ENCODE measurements around the gene TIMP2. TPM values are rescaled to one million over a fixed set of nuclear protein-coding genes. Genes with fewer than 3 reads are reported as not detected.
"Not testable (repeated sequence)": the region's sequence is repeated elsewhere in the genome, so short reads cannot be mapped to it uniquely, and the experiment has no call there.

The TIMP2 gene
- total and polyA plus RNA-seq, 2 donors from 2014 or later, result 72.1 to 172 TPM

GRCh38 chr17:78963378-78963777 is 38.2 kb upstream of the TIMP2 start:
- no peak overlapping the region for H3K9ac ChIP-seq (ENCODE audit: low read length in 3 of 3)
- FAIRE-seq (no peak), DNase-seq (peak in 1 of 5 donors; percentile 27)
- H3K9me3 ChIP-seq (ENCODE audit: control insufficient read depth in 2 of 3, insufficient read depth in 1 of 3, low read length in 3 of 3), result no peaks in the 10 kb centered on the region
- H3K4me1 ChIP-seq (ENCODE audit: control insufficient read depth in 2 of 3, insufficient read depth in 2 of 3, low read depth in 1 of 3, low read length in 3 of 3), result peaks cover 0 to 3% (median 0%) of the 10 kb centered on the region in 3 donors
- H3K36me3 ChIP-seq (ENCODE audit: control insufficient read depth in 2 of 3, insufficient read depth in 3 of 3, low read length in 3 of 3), result no peaks in the 10 kb centered on the region
- intact Hi-C loops (cut with DNase I), result no loop called here
- H3K27ac ChIP-seq (ENCODE audit: low read depth in 2 of 2, low read length in 2 of 2), result no peak overlapping the region
- TF ChIP-seq CTCF (IDR thresholded peaks at IDR 0.05; ENCODE audit: borderline replicate concordance, extremely low read depth, insufficient read depth), result no peak
- no peaks in the 10 kb centered on the region for H3K27me3 ChIP-seq (ENCODE audit: control insufficient read depth, insufficient read depth, low read length)
- no peak overlapping the region for H3K4me3 ChIP-seq (ENCODE audit: low read length in 3 of 3)

- H3K9me3 ChIP-seq (ENCODE audit: control insufficient read depth in 2 of 3, insufficient read depth in 1 of 3, low read length in 3 of 3); intact Hi-C loops (cut with DNase I); H3K9ac ChIP-seq (ENCODE audit: low read length in 3 of 3); FAIRE-seq; H3K27ac ChIP-seq (ENCODE audit: low read depth in 2 of 2, low read length in 2 of 2); H3K27me3 ChIP-seq (ENCODE audit: control insufficient read depth, insufficient read depth, low read length); H3K4me3 ChIP-seq (ENCODE audit: low read length in 3 of 3); DNase-seq; H3K4me1 ChIP-seq (ENCODE audit: control insufficient read depth in 2 of 3, insufficient read depth in 2 of 3, low read depth in 1 of 3, low read length in 3 of 3); H3K36me3 ChIP-seq (ENCODE audit: control insufficient read depth in 2 of 3, insufficient read depth in 3 of 3, low read length in 3 of 3): not testable (repeated sequence)
Measured at GRCh38 chr17:78962984-78963348, 37.8 kb upstream of the TIMP2 start.

- no peak for FAIRE-seq
- H3K9ac ChIP-seq (ENCODE audit: low read length in 3 of 3), result no peak overlapping the region
Measured at GRCh38 chr17:78962345-78962983, 37.3 kb upstream of the TIMP2 start.

GRCh38 chr17:78961571-78961970 is 36.4 kb upstream of the TIMP2 start:
- H3K9ac ChIP-seq (ENCODE audit: low read length in 3 of 3), result no peak overlapping the region
- DNase-seq, result no peak
- no peak for TF ChIP-seq CTCF (IDR thresholded peaks at IDR 0.05; ENCODE audit: borderline replicate concordance, extremely low read depth, insufficient read depth)
- no peaks in the 10 kb centered on the region for H3K27me3 ChIP-seq (ENCODE audit: control insufficient read depth, insufficient read depth, low read length)
- no peaks in the 10 kb centered on the region for H3K36me3 ChIP-seq (ENCODE audit: control insufficient read depth in 2 of 3, insufficient read depth in 3 of 3, low read length in 3 of 3)
- H3K27ac ChIP-seq (ENCODE audit: low read depth in 2 of 2, low read length in 2 of 2), result no peak overlapping the region
- intact Hi-C loops (cut with DNase I), result no loop called here
- H3K9me3 ChIP-seq (ENCODE audit: control insufficient read depth in 2 of 3, insufficient read depth in 1 of 3, low read length in 3 of 3), result no peaks in the 10 kb centered on the region
- H3K4me3 ChIP-seq (ENCODE audit: low read length in 3 of 3), result no peak overlapping the region
- FAIRE-seq, result no peak
- H3K4me1 ChIP-seq (ENCODE audit: control insufficient read depth in 2 of 3, insufficient read depth in 2 of 3, low read depth in 1 of 3, low read length in 3 of 3), result peaks cover 0 to 3% (median 0%) of the 10 kb centered on the region in 3 donors

More at GRCh38 chr17:78962345-78962983, 37.3 kb upstream of the TIMP2 start:
- Histone ChIP-seq H3K4me1 (ENCODE audit: control insufficient read depth in 2 of 3, insufficient read depth in 2 of 3, low read depth in 1 of 3, low read length in 3 of 3) (peaks cover 0 to 3% (median 0%) of the 10 kb centered on the region in 3 donors), H3K4me3 (ENCODE audit: low read length in 3 of 3) (no peak overlapping the region), H3K27ac (ENCODE audit: low read depth in 2 of 2, low read length in 2 of 2) (no peak overlapping the region), H3K36me3 (ENCODE audit: control insufficient read depth in 2 of 3, insufficient read depth in 3 of 3, low read length in 3 of 3) (no peaks in the 10 kb centered on the region), H3K27me3 (ENCODE audit: control insufficient read depth, insufficient read depth, low read length) (no peaks in the 10 kb centered on the region), H3K9me3 (ENCODE audit: control insufficient read depth in 2 of 3, insufficient read depth in 1 of 3, low read length in 3 of 3) (no peaks in the 10 kb centered on the region)
- intact Hi-C loops (cut with DNase I), result no loop called here
- DNase-seq, result peak in 2 of 5 donors; percentile 47 to 56
- TF ChIP-seq CTCF (IDR thresholded peaks at IDR 0.05; ENCODE audit: borderline replicate concordance, extremely low read depth, insufficient read depth), result no peak

All from kidney (tissue), 14 donors.